ENCODE data around the gene KLHDC3.

KLHDC3 gene

DNA sequence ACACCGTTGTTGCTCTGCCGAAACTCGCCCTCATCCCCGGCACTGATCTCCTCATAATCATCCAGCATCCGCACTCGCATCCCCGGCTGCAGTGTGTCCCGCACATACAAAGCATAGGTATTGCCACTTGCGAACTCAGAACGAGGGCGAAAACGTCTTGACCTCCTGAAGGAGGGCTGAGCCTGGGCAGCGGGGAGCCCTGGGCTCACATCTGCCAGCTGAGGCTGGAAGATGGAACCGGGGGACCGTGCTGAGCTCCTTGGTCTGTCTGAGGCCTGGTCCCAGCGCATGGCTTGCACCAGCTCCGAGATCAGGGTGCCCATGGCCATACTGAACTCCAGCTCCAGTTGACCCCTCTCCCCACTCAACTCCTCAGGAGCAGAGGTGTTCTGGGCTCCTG lies 36.9 kb downstream of the KLHDC3 start:
- Histone ChIP-seq H3K27ac (replicated peaks; ENCODE audit: low read length) (no peak overlapping the region), H3K18ac (ENCODE audit: low read length) (no peak overlapping the region), H3K9me3 (replicated peaks in 1 of 2; ENCODE audit: control insufficient read depth in 2 of 2, insufficient read depth in 1 of 2, low read depth in 1 of 2, low read length in 2 of 2) (no peaks in the 10 kb centered on the region), H3K4ac (ENCODE audit: low read length) (no peak overlapping the region), H3K9ac (ENCODE audit: low read depth, low read length, poor library complexity) (no peak overlapping the region), H4K91ac (ENCODE audit: low read depth, low read length, poor library complexity) (no peak overlapping the region), H3K23ac (ENCODE audit: low read depth, low read length, poor library complexity) (no peak overlapping the region), H2BK5ac (ENCODE audit: low read length) (no peak overlapping the region), H3K36me3 (replicated peaks in 1 of 2; ENCODE audit: control insufficient read depth in 2 of 2, insufficient read depth in 2 of 2, low read length in 2 of 2) (peaks cover 44 to 75% of the 10 kb centered on the region in 2 donors), H4K8ac (ENCODE audit: low read depth, low read length) (no peak overlapping the region), H3K4me3 (ENCODE audit: low read length in 2 of 2) (no peak overlapping the region), H3K14ac (ENCODE audit: low read length) (no peak overlapping the region), H3K4me2 (ENCODE audit: insufficient read depth, low read length, poor library complexity, severe bottlenecking) (no peak overlapping the region), H2BK15ac (ENCODE audit: low read length) (no peak overlapping the region), H3K79me1 (ENCODE audit: low read depth, low read length) (peaks cover 3% of the 10 kb centered on the region), H2BK12ac (ENCODE audit: low read length) (no peak overlapping the region), H2AK5ac (ENCODE audit: low read depth, low read length) (no peak overlapping the region), H3K27me3 (ENCODE audit: control insufficient read depth in 3 of 3, insufficient read depth in 3 of 3, low read depth in 1 of 3, low read length in 3 of 3) (no peaks in the 10 kb centered on the region), H3K4me1 (ENCODE audit: control insufficient read depth in 2 of 2, insufficient read depth in 1 of 2, low read depth in 1 of 2, low read length in 2 of 2) (peaks cover 4 to 6% of the 10 kb centered on the region in 2 donors), H2BK120ac (ENCODE audit: low read depth, low read length) (no peak overlapping the region), H2AFZ (ENCODE audit: low read length) (no peak overlapping the region)
- no peak for DNase-seq (ENCODE audit: low spot score)
- no CpG with 5 or more reads among the region's 17 CpGs for WGBS, 2 donors (ENCODE audit: extremely low coverage in 2 of 2, insufficient read length in 2 of 2, insufficient replicate concordance in 1 of 2)

DNA sequence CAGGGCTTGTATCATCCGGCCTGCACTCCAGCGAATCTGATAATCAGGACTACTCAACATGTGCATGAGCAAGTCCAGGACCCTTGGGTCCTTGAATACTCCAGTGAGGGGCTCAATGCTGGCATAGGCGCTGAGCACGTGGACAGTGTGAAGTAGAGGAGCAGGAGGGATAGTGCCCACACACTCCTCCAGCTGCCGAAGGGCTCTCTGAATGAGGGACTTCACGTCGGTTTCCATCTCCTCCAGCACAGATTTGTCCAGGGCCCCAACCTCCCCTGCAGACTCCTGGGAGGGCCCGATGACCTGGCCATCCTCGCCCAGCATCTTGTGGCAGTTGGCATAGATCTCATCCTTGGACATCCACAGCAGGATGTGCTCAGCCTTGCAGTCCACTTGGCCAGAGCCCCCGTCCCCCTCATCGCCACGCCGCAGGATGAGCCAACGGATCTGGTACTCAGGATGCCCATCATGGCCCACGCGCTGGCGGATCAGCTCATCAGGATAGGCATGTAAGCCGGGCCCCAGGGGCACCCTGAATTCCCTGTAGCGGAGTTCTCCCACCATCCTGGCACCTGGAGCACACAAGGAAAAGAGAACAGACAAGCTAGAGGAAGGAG lies 38.3 kb downstream of the KLHDC3 start:
- Histone ChIP-seq H3K27me3 (ENCODE audit: control insufficient read depth in 3 of 3, insufficient read depth in 3 of 3, low read depth in 1 of 3, low read length in 3 of 3) (no peaks in the 10 kb centered on the region), H3K79me1 (ENCODE audit: low read depth, low read length) (peaks cover 3% of the 10 kb centered on the region), H3K4me1 (ENCODE audit: control insufficient read depth in 2 of 2, insufficient read depth in 1 of 2, low read depth in 1 of 2, low read length in 2 of 2) (peaks cover 4 to 6% of the 10 kb centered on the region in 2 donors), H4K91ac (ENCODE audit: low read depth, low read length, poor library complexity) (no peak overlapping the region), H3K4me2 (ENCODE audit: insufficient read depth, low read length, poor library complexity, severe bottlenecking) (no peak overlapping the region), H3K27ac (replicated peaks; ENCODE audit: low read length) (no peak overlapping the region), H3K23ac (ENCODE audit: low read depth, low read length, poor library complexity) (peak overlapping the region; percentile 28), H3K9me3 (replicated peaks in 1 of 2; ENCODE audit: control insufficient read depth in 2 of 2, insufficient read depth in 1 of 2, low read depth in 1 of 2, low read length in 2 of 2) (no peaks in the 10 kb centered on the region), H3K9ac (ENCODE audit: low read depth, low read length, poor library complexity) (peak overlapping the region; percentile 98), H2AFZ (ENCODE audit: low read length) (no peak overlapping the region), H3K18ac (ENCODE audit: low read length) (no peak overlapping the region), H3K14ac (ENCODE audit: low read length) (no peak overlapping the region), H2AK5ac (ENCODE audit: low read depth, low read length) (peak overlapping the region; percentile 91), H2BK12ac (ENCODE audit: low read length) (no peak overlapping the region), H2BK15ac (ENCODE audit: low read length) (no peak overlapping the region), H4K8ac (ENCODE audit: low read depth, low read length) (no peak overlapping the region), H3K4me3 (ENCODE audit: low read length in 2 of 2) (peak overlapping the region in 1 of 2 donors; percentile 87), H2BK120ac (ENCODE audit: low read depth, low read length) (no peak overlapping the region), H3K4ac (ENCODE audit: low read length) (no peak overlapping the region), H3K36me3 (replicated peaks in 1 of 2; ENCODE audit: control insufficient read depth in 2 of 2, insufficient read depth in 2 of 2, low read length in 2 of 2) (peaks cover 34 to 68% of the 10 kb centered on the region in 2 donors), H2BK5ac (ENCODE audit: low read length) (no peak overlapping the region)
- no peak for DNase-seq (ENCODE audit: low spot score)
- no CpG with 5 or more reads among the region's 19 CpGs for WGBS, 2 donors (ENCODE audit: extremely low coverage in 2 of 2, insufficient read length in 2 of 2, insufficient replicate concordance in 1 of 2)

DNA sequence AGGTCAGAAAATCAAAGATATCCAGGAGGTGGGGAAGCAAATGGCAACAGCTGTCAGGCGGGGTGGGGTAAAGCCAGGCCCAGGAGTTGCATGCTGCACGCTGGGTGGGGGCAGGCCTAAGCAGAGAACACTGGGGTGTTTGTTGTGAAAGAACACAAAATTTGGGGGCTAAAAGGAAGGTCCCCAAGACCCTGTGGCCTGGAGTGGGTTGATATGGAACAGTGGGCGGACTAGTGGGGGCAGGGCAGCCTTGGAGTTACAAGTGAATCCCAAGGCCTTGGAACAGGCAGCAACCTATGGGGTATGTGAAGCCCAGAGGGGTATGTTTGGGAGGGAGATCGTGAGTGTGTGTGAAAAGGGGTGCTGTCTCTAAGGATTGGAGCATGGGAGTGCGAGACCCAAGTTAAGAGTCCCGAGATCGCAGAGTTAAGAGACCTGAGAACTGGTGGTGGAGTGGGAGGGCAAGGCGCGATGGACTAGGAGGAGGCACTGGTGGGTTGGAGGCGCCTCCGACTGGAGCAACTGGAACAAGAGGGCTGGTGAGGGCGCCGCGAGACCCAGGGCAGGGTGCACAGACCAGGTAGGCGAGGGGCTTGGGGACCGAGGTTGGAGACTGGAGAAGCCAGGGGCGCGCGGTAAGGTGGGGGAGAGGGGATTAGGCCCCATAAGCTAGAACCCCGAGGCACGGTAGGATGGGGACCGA lies 38.9 kb downstream of the KLHDC3 start:
- H3K23ac ChIP-seq (ENCODE audit: low read depth, low read length, poor library complexity) = peak overlapping the region; percentile 98
- H3K14ac ChIP-seq (ENCODE audit: low read length) = peak overlapping the region; percentile 72
- H4K8ac ChIP-seq (ENCODE audit: low read depth, low read length) = peak overlapping the region; percentile 70
- peak overlapping the region; percentile 91 for H2AK5ac ChIP-seq (ENCODE audit: low read depth, low read length)
- H2BK5ac ChIP-seq (ENCODE audit: low read length) = peak overlapping the region; percentile 84
- H3K4me2 ChIP-seq (ENCODE audit: insufficient read depth, low read length, poor library complexity, severe bottlenecking) = peak overlapping the region; percentile 71
- H3K27ac ChIP-seq (replicated peaks; ENCODE audit: low read length) = peak overlapping the region; percentile 86
- H3K4ac ChIP-seq (ENCODE audit: low read length) = peak overlapping the region; percentile 86
- H3K18ac ChIP-seq (ENCODE audit: low read length) = peak overlapping the region; percentile 89
- peaks cover 3% of the 10 kb centered on the region for H3K79me1 ChIP-seq (ENCODE audit: low read depth, low read length)
- H3K36me3 ChIP-seq (replicated peaks in 1 of 2; ENCODE audit: control insufficient read depth in 2 of 2, insufficient read depth in 2 of 2, low read length in 2 of 2) = peaks cover 31 to 66% of the 10 kb centered on the region in 2 donors
- H3K4me1 ChIP-seq (ENCODE audit: control insufficient read depth in 2 of 2, insufficient read depth in 1 of 2, low read depth in 1 of 2, low read length in 2 of 2) = peaks cover 4 to 6% of the 10 kb centered on the region in 2 donors
- no peak for DNase-seq (ENCODE audit: low spot score)
- H3K27me3 ChIP-seq (ENCODE audit: control insufficient read depth in 3 of 3, insufficient read depth in 3 of 3, low read depth in 1 of 3, low read length in 3 of 3) = no peaks in the 10 kb centered on the region
- H2AFZ ChIP-seq (ENCODE audit: low read length) = peak overlapping the region; percentile 86
- peak overlapping the region; percentile 98 for H3K9ac ChIP-seq (ENCODE audit: low read depth, low read length, poor library complexity)
- no peak overlapping the region for H2BK12ac ChIP-seq (ENCODE audit: low read length)
- no CpG with 5 or more reads among the region's 22 CpGs for WGBS, 2 donors (ENCODE audit: extremely low coverage in 2 of 2, insufficient read length in 2 of 2, insufficient replicate concordance in 1 of 2)
- peak overlapping the region; percentile 48 for H4K91ac ChIP-seq (ENCODE audit: low read depth, low read length, poor library complexity)
- peak overlapping the region; percentile 13 for H2BK15ac ChIP-seq (ENCODE audit: low read length)
- H2BK120ac ChIP-seq (ENCODE audit: low read depth, low read length) = peak overlapping the region; percentile 35
- peak overlapping the region; percentile 87 to 92 for H3K4me3 ChIP-seq (ENCODE audit: low read length in 2 of 2)
- H3K9me3 ChIP-seq (replicated peaks in 1 of 2; ENCODE audit: control insufficient read depth in 2 of 2, insufficient read depth in 1 of 2, low read depth in 1 of 2, low read length in 2 of 2) = no peaks in the 10 kb centered on the region

DNA sequence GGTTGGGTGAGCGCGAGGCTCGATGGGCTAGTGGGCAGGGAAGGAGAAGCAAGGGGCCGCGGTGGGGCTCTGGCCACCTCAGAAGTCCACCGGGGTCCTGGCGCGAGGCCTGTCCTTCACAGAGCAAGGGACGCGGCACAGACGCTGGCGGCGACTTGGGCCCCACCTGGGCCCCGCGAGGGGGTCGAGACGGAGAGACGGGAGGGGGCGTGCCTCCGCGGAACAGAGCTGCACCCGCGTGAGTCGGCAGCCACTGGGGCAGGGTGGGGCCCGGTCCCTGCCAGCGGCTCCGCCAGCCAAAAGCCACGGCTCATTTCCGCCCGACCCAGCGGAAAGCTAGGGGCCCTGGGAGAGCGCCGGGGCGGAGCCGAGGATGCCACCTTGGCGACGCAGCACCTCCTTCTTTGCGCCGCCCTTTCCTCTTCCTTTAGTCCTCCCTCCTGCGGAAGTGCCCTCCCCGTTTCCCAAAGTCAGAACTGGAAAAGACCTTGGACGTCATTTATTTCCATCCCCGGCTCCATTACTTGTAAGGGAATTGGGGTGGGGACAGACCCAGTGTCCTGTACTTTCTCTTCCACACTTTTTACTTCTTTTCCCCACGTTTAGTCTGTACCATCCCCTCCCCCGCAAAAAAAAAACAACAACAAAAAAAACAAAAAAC lies 39.6 kb downstream of the KLHDC3 start, which contains the start of gene CUL7:
Gene CUL7 (minus strand): TSS at position 307 of the 661 bp plus-strand sequence. CDS start 1,063 bp downstream, outside the sequence.
- peak within 1 kb of the TSS; percentile 86 for H3K27ac ChIP-seq (replicated peaks; ENCODE audit: low read length)
- peak within 1 kb of the TSS; percentile 91 for H2AK5ac ChIP-seq (ENCODE audit: low read depth, low read length)
- peak within 1 kb of the TSS; percentile 89 for H3K18ac ChIP-seq (ENCODE audit: low read length)
- peak within 1 kb of the TSS; percentile 35 for H2BK120ac ChIP-seq (ENCODE audit: low read depth, low read length)
- peaks cover 7% of the 10 kb centered on the region for H3K79me1 ChIP-seq (ENCODE audit: low read depth, low read length)
- peak within 1 kb of the TSS; percentile 71 for H3K4me2 ChIP-seq (ENCODE audit: insufficient read depth, low read length, poor library complexity, severe bottlenecking)
- H3K14ac ChIP-seq (ENCODE audit: low read length) = peak within 1 kb of the TSS; percentile 72
- H3K4me1 ChIP-seq (ENCODE audit: control insufficient read depth in 2 of 2, insufficient read depth in 1 of 2, low read depth in 1 of 2, low read length in 2 of 2) = peaks cover 9 to 10% of the 10 kb centered on the region in 2 donors
- peak within 1 kb of the TSS; percentile 87 to 92 for H3K4me3 ChIP-seq (ENCODE audit: low read length in 2 of 2)
- no peaks in the 10 kb centered on the region for H3K27me3 ChIP-seq (ENCODE audit: control insufficient read depth in 3 of 3, insufficient read depth in 3 of 3, low read depth in 1 of 3, low read length in 3 of 3)
- WGBS, 2 donors (ENCODE audit: extremely low coverage in 2 of 2, insufficient read length in 2 of 2, insufficient replicate concordance in 1 of 2) = 100% methylated on average over 2 of the region's 45 CpGs; no CpG with 5 or more reads in 1 of the 2 donors
- peak within 1 kb of the TSS; percentile 98 for H3K23ac ChIP-seq (ENCODE audit: low read depth, low read length, poor library complexity)
- peak within 1 kb of the TSS; percentile 86 for H2AFZ ChIP-seq (ENCODE audit: low read length)
- H3K4ac ChIP-seq (ENCODE audit: low read length) = peak within 1 kb of the TSS; percentile 86
- DNase-seq (ENCODE audit: low spot score) = peak; percentile 72
- peak within 1 kb of the TSS; percentile 13 for H2BK15ac ChIP-seq (ENCODE audit: low read length)
- peaks cover 28 to 64% of the 10 kb centered on the region in 2 donors for H3K36me3 ChIP-seq (replicated peaks in 1 of 2; ENCODE audit: control insufficient read depth in 2 of 2, insufficient read depth in 2 of 2, low read length in 2 of 2)
- peak within 1 kb of the TSS; percentile 84 for H2BK5ac ChIP-seq (ENCODE audit: low read length)
- peak within 1 kb of the TSS; percentile 70 for H4K8ac ChIP-seq (ENCODE audit: low read depth, low read length)
- peak within 1 kb of the TSS; percentile 98 for H3K9ac ChIP-seq (ENCODE audit: low read depth, low read length, poor library complexity)
- no peak within 1 kb of the TSS for H2BK12ac ChIP-seq (ENCODE audit: low read length)
- H4K91ac ChIP-seq (ENCODE audit: low read depth, low read length, poor library complexity) = peak within 1 kb of the TSS; percentile 48
- H3K9me3 ChIP-seq (replicated peaks in 1 of 2; ENCODE audit: control insufficient read depth in 2 of 2, insufficient read depth in 1 of 2, low read depth in 1 of 2, low read length in 2 of 2) = no peaks in the 10 kb centered on the region

Measured in neuronal stem cell (in vitro differentiated cells).